ENCODE measurements around the gene GNG12.

- no peak for TF ChIP-seq CTCF (IDR thresholded peaks at IDR 0.05)
- no peak for TF ChIP-seq POLR2A (IDR thresholded peaks at IDR 0.05)
- no peak for TF ChIP-seq EP300 (IDR thresholded peaks at IDR 0.05)
Observed at GRCh38 chr1:67738401-67738800, 94.9 kb downstream of the GNG12 start.
